Measurements from ENCODE around the gene LMF1. TPM values are rescaled to one million over a fixed set of nuclear protein-coding genes. Genes with fewer than 3 reads are reported as not detected.
A peak's percentile ranks its signal among the peaks of the same experiment; 100 is the strongest.

The LMF1 gene
- total RNA-seq, 1 donor from 2014 or later = 16.0 TPM

DNA sequence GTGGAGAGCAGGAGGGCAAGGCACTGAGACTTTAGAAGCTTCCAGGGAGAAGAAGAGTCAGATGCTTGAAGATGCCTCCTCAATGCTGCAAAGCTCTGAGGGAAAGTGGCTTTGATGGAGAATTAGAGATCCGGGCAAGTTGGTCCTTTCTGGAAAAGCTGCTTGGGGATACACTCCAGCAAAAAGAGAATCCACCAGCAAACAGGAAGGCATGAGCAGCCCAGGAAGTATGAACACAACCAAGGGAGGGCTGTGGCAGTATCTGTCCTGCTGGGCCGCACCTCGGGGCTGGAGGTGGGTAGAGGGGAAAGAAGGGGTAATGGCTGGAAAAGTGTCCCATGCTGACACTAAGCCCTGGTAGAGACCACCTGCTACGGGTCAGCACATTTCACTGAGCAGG, 5.3 kb downstream of the LMF1 start:
- TF ChIP-seq, protein P1, sequence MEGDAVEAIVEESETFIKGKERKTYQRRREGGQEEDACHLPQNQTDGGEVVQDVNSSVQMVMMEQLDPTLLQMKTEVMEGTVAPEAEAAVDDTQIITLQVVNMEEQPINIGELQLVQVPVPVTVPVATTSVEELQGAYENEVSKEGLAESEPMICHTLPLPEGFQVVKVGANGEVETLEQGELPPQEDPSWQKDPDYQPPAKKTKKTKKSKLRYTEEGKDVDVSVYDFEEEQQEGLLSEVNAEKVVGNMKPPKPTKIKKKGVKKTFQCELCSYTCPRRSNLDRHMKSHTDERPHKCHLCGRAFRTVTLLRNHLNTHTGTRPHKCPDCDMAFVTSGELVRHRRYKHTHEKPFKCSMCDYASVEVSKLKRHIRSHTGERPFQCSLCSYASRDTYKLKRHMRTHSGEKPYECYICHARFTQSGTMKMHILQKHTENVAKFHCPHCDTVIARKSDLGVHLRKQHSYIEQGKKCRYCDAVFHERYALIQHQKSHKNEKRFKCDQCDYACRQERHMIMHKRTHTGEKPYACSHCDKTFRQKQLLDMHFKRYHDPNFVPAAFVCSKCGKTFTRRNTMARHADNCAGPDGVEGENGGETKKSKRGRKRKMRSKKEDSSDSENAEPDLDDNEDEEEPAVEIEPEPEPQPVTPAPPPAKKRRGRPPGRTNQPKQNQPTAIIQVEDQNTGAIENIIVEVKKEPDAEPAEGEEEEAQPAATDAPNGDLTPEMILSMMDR (conservative IDR thresholded peaks at IDR 0.05) = no peak
- H3K27me3 Mint-ChIP-seq (ENCODE audit: low read depth) = peaks cover 2% of the 10 kb centered on the region
- peak overlapping the region; percentile 74 for H3K4me3 Mint-ChIP-seq
- peaks cover 35% of the 10 kb centered on the region for H3K4me1 Mint-ChIP-seq
- peaks cover 33% of the 10 kb centered on the region for H3K36me3 Mint-ChIP-seq (ENCODE audit: low read depth)
- no peak for DNase-seq (ENCODE audit: low read depth, low spot score)
- peak overlapping the region; percentile 28 for H3K27ac Mint-ChIP-seq (ENCODE audit: unreplicated experiment)
- peaks cover 5% of the 10 kb centered on the region for H3K9me3 Mint-ChIP-seq

- DNase-seq (ENCODE audit: low read depth, low spot score) = no peak
- Mint-ChIP-seq H3K9me3 (peaks cover 5% of the 10 kb centered on the region), H3K4me1 (peaks cover 35% of the 10 kb centered on the region), H3K36me3 (ENCODE audit: low read depth) (peaks cover 33% of the 10 kb centered on the region), H3K27ac (ENCODE audit: unreplicated experiment) (no peak overlapping the region), H3K4me3 (peak overlapping the region; percentile 74), H3K27me3 (ENCODE audit: low read depth) (peaks cover 2% of the 10 kb centered on the region)
- TF ChIP-seq, protein P1 (conservative IDR thresholded peaks at IDR 0.05) = no peak
These were observed 5.8 kb downstream of the LMF1 start for GRCh38 chr16:965036-965395.

- Mint-ChIP-seq H3K4me1 (peaks cover 30% of the 10 kb centered on the region), H3K9me3 (peaks cover 5% of the 10 kb centered on the region), H3K4me3 (peak overlapping the region; percentile 15), H3K36me3 (ENCODE audit: low read depth) (peaks cover 33% of the 10 kb centered on the region), H3K27me3 (ENCODE audit: low read depth) (peaks cover 2% of the 10 kb centered on the region), H3K27ac (ENCODE audit: unreplicated experiment) (no peak overlapping the region)
- TF ChIP-seq, protein P1 (conservative IDR thresholded peaks at IDR 0.05) = no peak
- no peak for DNase-seq (ENCODE audit: low read depth, low spot score)
These were observed 6.3 kb downstream of the LMF1 start for GRCh38 chr16:964356-965035.

GRCh38 chr16:963913-964312, 6.9 kb downstream of the LMF1 start:
- Mint-ChIP-seq H3K4me3 (peak overlapping the region; percentile 38), H3K27me3 (ENCODE audit: low read depth) (peaks cover 2% of the 10 kb centered on the region), H3K4me1 (peaks cover 25% of the 10 kb centered on the region), H3K9me3 (peaks cover 5% of the 10 kb centered on the region), H3K36me3 (ENCODE audit: low read depth) (peaks cover 33% of the 10 kb centered on the region), H3K27ac (ENCODE audit: unreplicated experiment) (no peak overlapping the region)
- no peak for DNase-seq (ENCODE audit: low read depth, low spot score)
- TF ChIP-seq, protein P1 (conservative IDR thresholded peaks at IDR 0.05) = no peak

- H3K4me3 Mint-ChIP-seq = peak overlapping the region; percentile 38
- H3K36me3 Mint-ChIP-seq (ENCODE audit: low read depth) = peaks cover 29% of the 10 kb centered on the region
- H3K27me3 Mint-ChIP-seq (ENCODE audit: low read depth) = no peaks in the 10 kb centered on the region
- TF ChIP-seq, protein P1 (conservative IDR thresholded peaks at IDR 0.05) = no peak
- no peak for DNase-seq (ENCODE audit: low read depth, low spot score)
- no peak overlapping the region for H3K27ac Mint-ChIP-seq (ENCODE audit: unreplicated experiment)
- peaks cover 5% of the 10 kb centered on the region for H3K9me3 Mint-ChIP-seq
- H3K4me1 Mint-ChIP-seq = peaks cover 18% of the 10 kb centered on the region
These were observed 7.6 kb downstream of the LMF1 start for GRCh38 chr16:962901-963814.
